Measurements from ENCODE around the gene KRT15. TPM values are rescaled to one million over a fixed set of nuclear protein-coding genes. Genes with fewer than 3 reads are reported as not detected.

The KRT15 gene
- total and polyA plus RNA-seq, 9 of the 15 experiments (the other 6 are each of a cell fraction or from before 2014, with no cell fraction given) = 0.28 to 4.4 (median 0.56) TPM

DNA sequence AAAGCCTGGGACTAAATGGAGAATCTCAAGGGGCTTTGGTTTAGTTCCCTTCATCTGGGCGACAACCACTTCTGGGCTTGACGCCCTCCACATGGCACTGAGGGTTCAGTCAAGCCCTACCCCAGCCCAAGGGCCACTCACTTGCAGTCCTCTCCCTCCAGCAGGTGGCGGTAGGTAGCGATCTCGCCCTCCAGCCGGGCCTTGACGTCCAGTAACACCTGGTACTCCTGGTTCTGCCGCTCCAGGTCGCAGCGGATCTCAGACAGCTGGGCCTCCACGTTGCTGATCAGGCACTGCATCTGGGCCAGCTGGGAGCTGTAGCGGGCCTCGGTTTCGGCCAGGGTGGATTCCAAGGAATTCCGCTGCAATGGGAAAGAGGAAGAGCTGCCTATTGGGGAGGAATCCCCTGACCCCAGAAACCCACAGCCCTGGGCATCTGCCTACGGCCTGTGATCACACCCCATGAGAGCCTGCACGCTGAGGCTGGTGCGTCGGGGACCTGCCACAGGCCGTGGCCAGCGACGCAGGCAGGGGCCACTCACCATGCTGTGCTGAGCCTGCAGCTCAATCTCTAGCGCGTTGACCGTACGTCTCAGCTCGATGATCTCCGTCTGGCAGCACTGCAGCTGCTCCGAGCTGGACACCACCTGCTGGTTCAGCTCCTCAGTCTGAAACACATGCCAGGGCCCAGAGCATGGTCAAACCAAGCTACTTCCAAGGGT, 31.7 kb downstream of the KRT15 start (continued):
- TF ChIP-seq, protein P1, sequence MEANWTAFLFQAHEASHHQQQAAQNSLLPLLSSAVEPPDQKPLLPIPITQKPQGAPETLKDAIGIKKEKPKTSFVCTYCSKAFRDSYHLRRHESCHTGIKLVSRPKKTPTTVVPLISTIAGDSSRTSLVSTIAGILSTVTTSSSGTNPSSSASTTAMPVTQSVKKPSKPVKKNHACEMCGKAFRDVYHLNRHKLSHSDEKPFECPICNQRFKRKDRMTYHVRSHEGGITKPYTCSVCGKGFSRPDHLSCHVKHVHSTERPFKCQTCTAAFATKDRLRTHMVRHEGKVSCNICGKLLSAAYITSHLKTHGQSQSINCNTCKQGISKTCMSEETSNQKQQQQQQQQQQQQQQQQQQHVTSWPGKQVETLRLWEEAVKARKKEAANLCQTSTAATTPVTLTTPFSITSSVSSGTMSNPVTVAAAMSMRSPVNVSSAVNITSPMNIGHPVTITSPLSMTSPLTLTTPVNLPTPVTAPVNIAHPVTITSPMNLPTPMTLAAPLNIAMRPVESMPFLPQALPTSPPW (CRISPR knock-in tag; IDR thresholded peaks at IDR 0.05) = no peak
- TF ChIP-seq PCBP1 (IDR thresholded peaks at IDR 0.05; ENCODE audit: low read depth, low read length, poor library complexity, severe bottlenecking) = no peak
- TF ChIP-seq, protein P2, sequence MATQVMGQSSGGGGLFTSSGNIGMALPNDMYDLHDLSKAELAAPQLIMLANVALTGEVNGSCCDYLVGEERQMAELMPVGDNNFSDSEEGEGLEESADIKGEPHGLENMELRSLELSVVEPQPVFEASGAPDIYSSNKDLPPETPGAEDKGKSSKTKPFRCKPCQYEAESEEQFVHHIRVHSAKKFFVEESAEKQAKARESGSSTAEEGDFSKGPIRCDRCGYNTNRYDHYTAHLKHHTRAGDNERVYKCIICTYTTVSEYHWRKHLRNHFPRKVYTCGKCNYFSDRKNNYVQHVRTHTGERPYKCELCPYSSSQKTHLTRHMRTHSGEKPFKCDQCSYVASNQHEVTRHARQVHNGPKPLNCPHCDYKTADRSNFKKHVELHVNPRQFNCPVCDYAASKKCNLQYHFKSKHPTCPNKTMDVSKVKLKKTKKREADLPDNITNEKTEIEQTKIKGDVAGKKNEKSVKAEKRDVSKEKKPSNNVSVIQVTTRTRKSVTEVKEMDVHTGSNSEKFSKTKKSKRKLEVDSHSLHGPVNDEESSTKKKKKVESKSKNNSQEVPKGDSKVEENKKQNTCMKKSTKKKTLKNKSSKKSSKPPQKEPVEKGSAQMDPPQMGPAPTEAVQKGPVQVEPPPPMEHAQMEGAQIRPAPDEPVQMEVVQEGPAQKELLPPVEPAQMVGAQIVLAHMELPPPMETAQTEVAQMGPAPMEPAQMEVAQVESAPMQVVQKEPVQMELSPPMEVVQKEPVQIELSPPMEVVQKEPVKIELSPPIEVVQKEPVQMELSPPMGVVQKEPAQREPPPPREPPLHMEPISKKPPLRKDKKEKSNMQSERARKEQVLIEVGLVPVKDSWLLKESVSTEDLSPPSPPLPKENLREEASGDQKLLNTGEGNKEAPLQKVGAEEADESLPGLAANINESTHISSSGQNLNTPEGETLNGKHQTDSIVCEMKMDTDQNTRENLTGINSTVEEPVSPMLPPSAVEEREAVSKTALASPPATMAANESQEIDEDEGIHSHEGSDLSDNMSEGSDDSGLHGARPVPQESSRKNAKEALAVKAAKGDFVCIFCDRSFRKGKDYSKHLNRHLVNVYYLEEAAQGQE (IDR thresholded peaks at IDR 0.05; ENCODE audit: borderline replicate concordance) = peak; percentile 86; the same call in 1 of the 2 replicates
- TF ChIP-seq, protein P2 (CRISPR knock-in tag; IDR thresholded peaks at IDR 0.05; ENCODE audit: low read depth) = no peak
- TF ChIP-seq, protein P3, sequence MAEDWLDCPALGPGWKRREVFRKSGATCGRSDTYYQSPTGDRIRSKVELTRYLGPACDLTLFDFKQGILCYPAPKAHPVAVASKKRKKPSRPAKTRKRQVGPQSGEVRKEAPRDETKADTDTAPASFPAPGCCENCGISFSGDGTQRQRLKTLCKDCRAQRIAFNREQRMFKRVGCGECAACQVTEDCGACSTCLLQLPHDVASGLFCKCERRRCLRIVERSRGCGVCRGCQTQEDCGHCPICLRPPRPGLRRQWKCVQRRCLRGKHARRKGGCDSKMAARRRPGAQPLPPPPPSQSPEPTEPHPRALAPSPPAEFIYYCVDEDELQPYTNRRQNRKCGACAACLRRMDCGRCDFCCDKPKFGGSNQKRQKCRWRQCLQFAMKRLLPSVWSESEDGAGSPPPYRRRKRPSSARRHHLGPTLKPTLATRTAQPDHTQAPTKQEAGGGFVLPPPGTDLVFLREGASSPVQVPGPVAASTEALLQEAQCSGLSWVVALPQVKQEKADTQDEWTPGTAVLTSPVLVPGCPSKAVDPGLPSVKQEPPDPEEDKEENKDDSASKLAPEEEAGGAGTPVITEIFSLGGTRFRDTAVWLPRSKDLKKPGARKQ (CRISPR knock-in tag; IDR thresholded peaks at IDR 0.05) = no peak
